C4-2B (cell line): ENCODE results near the gene XYLT1.

Experiments
- H3K27ac ChIP-seq: fragments of 450-650 bp; 2 replicates; pipeline ENCODE4 v1.5.1; 2017
- CTCF ChIP-seq: fragments of 450-650 bp; conservative IDR thresholded peaks from 2 replicates; pipeline ENCODE4 v1.5.1; 2017; ENCODE audit warnings: mild to moderate bottlenecking
- ZFX ChIP-seq: fragments of 450-650 bp; IDR thresholded peaks from 2 replicates; pipeline ENCODE4 v1.6.1; 2017

XYLT1 gene

GRCh38 chr16:17166095-17166494, 304.7 kb downstream of the XYLT1 start:
- TF ChIP-seq CTCF (no peak), ZFX (no peak)
- no peak overlapping the region for H3K27ac ChIP-seq

- TF ChIP-seq CTCF (no peak), ZFX (no peak)
- H3K27ac ChIP-seq = no peak overlapping the region
These were observed 308.2 kb downstream of the XYLT1 start for GRCh38 chr16:17162560-17162959.

GRCh38 chr16:17160920-17161431, 309.8 kb downstream of the XYLT1 start:
- no peak overlapping the region for H3K27ac ChIP-seq
- TF ChIP-seq CTCF (no peak), ZFX (no peak)

GRCh38 chr16:17160285-17160853, 310.4 kb downstream of the XYLT1 start:
- no peak overlapping the region for H3K27ac ChIP-seq
- TF ChIP-seq CTCF (no peak), ZFX (no peak)

- no peak overlapping the region for H3K27ac ChIP-seq
- TF ChIP-seq CTCF (no peak), ZFX (no peak)
These were observed 311.1 kb downstream of the XYLT1 start for GRCh38 chr16:17159617-17160016.

- TF ChIP-seq CTCF (no peak), ZFX (no peak)
- H3K27ac ChIP-seq = no peak overlapping the region
These were observed 314.8 kb downstream of the XYLT1 start for GRCh38 chr16:17155936-17156335.

GRCh38 chr16:17155485-17155884, 315.3 kb downstream of the XYLT1 start:
- no peak for TF ChIP-seq CTCF
- no peak for TF ChIP-seq ZFX
- H3K27ac ChIP-seq = no peak overlapping the region
